Smooth muscle cell (in vitro differentiated cells): ENCODE results near the gene EXT2. TPM values are rescaled to one million over a fixed set of nuclear protein-coding genes. Genes with fewer than 3 reads are reported as not detected.

Experiments used
- DNase-seq: peaks from one replicate; lab custom pipeline; 2025; ENCODE audit not compliant: unreplicated experiment; lab: John Stamatoyannopoulos, UW
- H2AFZ ChIP-seq: fragments of 200-600 bp; sonication (generic); 2 replicates; pipeline ENCODE4 v1.6.0; 2016; ENCODE audit warnings: antibody characterized with exemption, low read depth, mild to moderate bottlenecking
- H3F3A ChIP-seq: fragments of 200-600 bp; sonication (generic); 2 replicates; pipeline ENCODE4 v1.6.0; 2017; ENCODE audit warnings: antibody characterized with exemption, low read depth
- H3K27ac ChIP-seq: fragments of 200-600 bp; sonication (generic); 2 replicates; pipeline ENCODE4 v1.5.1; 2016; ENCODE audit warnings: low read depth, mild to moderate bottlenecking
- H3K27me3 ChIP-seq: fragments of 200-600 bp; sonication (generic); 2 replicates; pipeline ENCODE4 v1.6.1; 2016; ENCODE audit warnings: low read depth, mild to moderate bottlenecking
- H3K36me3 ChIP-seq: fragments of 200-600 bp; sonication (generic); 2 replicates; pipeline ENCODE4 v1.5.1; 2016; ENCODE audit warnings: low read depth
- H3K4me1 ChIP-seq: fragments of 200-600 bp; sonication (generic); 2 replicates; pipeline ENCODE4 v1.5.1; 2016; ENCODE audit warnings: low read depth
- H3K4me2 ChIP-seq: fragments of 200-600 bp; sonication (generic); 2 replicates; pipeline ENCODE4 v1.6.0; 2016; ENCODE audit warnings: mild to moderate bottlenecking
- H3K4me3 ChIP-seq: fragments of 200-600 bp; sonication (generic); 2 replicates; pipeline ENCODE4 v1.5.1; 2016; ENCODE audit warnings: mild to moderate bottlenecking
- H3K79me2 ChIP-seq: fragments of 200-600 bp; sonication (generic); 2 replicates; pipeline ENCODE4 v1.6.0; 2016; ENCODE audit warnings: low read depth, mild to moderate bottlenecking
- H3K9ac ChIP-seq: fragments of 200-600 bp; sonication (generic); 2 replicates; pipeline ENCODE4 v1.6.0; 2016; ENCODE audit warnings: low read depth
- H3K9me3 ChIP-seq: fragments of 200-600 bp; sonication (generic); replicated peaks from 2 replicates; pipeline ENCODE4 v1.5.1; 2016; ENCODE audit warnings: low read depth
- H4K20me1 ChIP-seq: fragments of 200-600 bp; sonication (generic); 2 replicates; pipeline ENCODE4 v1.6.0; 2016; ENCODE audit warnings: low read depth
- CTCF ChIP-seq: fragments of 200-600 bp; sonication (generic); IDR thresholded peaks from 2 replicates; pipeline ENCODE4 v1.5.1; 2017; ENCODE audit warnings: borderline replicate concordance, mild to moderate bottlenecking, antibody characterized with exemption; ENCODE audit not compliant: insufficient read depth, poor library complexity, severe bottlenecking
- WGBS: methylation state at CpG from one replicate; pipeline ENCODE4 v1.1.7; 2016; ENCODE audit warnings: low lambda C conversion rate; 5-methylcytosine and 5-hydroxymethylcytosine counted together
- polyA plus RNA-seq: library from polyadenylated mRNA; unstranded; fragments of >200 nt; fragmentation: Nextera tagmentation; extraction: Ambion mirVana; gene quantifications from 2 replicates; pipeline ENCODE4 v1.2.1, GENCODE V29; 2016
- total RNA-seq: library from RNA; depleted of rRNA; stranded (reverse); fragments of >200 nt; gene quantifications from 2 replicates; pipeline ENCODE4 v1.2.3, GENCODE V29; 2014

EXT2 gene
- total and polyA plus RNA-seq, 2 experiments from 2014 or later: 87.6 to 144 TPM

DNA sequence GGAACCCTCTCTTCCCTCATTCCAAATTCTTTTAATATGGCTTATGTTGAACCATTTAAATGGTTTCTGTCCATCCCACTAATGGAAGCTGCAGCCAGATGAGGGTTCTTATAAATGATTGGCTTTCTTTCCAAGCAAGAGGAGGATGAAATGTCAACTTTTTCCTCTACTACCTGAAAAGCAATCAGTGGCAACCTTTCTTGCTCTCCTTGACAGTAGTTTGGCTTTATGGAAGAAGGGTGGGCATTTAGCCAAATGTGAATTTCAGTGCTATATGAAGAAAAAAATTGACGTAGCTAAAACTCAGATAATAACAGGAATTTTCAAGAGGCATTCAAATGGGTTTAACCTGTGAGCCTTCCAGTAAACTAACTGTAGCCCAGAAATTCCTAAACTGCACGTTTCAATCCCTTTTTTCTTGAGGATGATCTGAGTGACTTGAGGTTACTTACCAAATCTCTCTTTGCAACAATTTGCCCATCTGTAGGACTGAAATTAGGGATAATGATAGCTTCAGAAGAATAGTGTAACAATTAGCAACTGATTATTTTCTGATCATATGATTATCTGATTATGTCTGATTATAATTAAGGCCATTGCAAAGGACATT lies 90.9 kb downstream of the EXT2 start:
- Histone ChIP-seq H4K20me1 (peaks cover 20% of the 10 kb centered on the region), H3K4me3 (no peak overlapping the region), H3K4me1 (peaks cover 7% of the 10 kb centered on the region), H3K27me3 (no peaks in the 10 kb centered on the region), H3K9ac (no peak overlapping the region), H3F3A (no peaks in the 10 kb centered on the region), H3K27ac (no peak overlapping the region), H3K4me2 (no peak overlapping the region), H2AFZ (no peak overlapping the region), H3K36me3 (peaks cover 12% of the 10 kb centered on the region), H3K9me3 (peaks cover 21% of the 10 kb centered on the region), H3K79me2 (no peaks in the 10 kb centered on the region)
- no peak for DNase-seq
- WGBS: 89% methylated on average over 2 of the region's 2 CpGs
- TF ChIP-seq CTCF: no peak

GRCh38 chr11:44188643-44189042 lies 93.2 kb downstream of the EXT2 start:
- no peak overlapping the region for H3K4me3 ChIP-seq
- WGBS: 96% methylated on average over 3 of the region's 3 CpGs
- peaks cover 11% of the 10 kb centered on the region for H3K4me1 ChIP-seq
- DNase-seq: no peak
- no peak overlapping the region for H3K27ac ChIP-seq
- H3K27me3 ChIP-seq: no peaks in the 10 kb centered on the region
- no peak overlapping the region for H3K4me2 ChIP-seq
- peaks cover 21% of the 10 kb centered on the region for H3K9me3 ChIP-seq
- no peaks in the 10 kb centered on the region for H3F3A ChIP-seq
- peaks cover 15% of the 10 kb centered on the region for H4K20me1 ChIP-seq
- H2AFZ ChIP-seq: no peak overlapping the region
- peaks cover 19% of the 10 kb centered on the region for H3K36me3 ChIP-seq
- no peaks in the 10 kb centered on the region for H3K79me2 ChIP-seq
- no peak overlapping the region for H3K9ac ChIP-seq
- TF ChIP-seq CTCF: no peak

DNA sequence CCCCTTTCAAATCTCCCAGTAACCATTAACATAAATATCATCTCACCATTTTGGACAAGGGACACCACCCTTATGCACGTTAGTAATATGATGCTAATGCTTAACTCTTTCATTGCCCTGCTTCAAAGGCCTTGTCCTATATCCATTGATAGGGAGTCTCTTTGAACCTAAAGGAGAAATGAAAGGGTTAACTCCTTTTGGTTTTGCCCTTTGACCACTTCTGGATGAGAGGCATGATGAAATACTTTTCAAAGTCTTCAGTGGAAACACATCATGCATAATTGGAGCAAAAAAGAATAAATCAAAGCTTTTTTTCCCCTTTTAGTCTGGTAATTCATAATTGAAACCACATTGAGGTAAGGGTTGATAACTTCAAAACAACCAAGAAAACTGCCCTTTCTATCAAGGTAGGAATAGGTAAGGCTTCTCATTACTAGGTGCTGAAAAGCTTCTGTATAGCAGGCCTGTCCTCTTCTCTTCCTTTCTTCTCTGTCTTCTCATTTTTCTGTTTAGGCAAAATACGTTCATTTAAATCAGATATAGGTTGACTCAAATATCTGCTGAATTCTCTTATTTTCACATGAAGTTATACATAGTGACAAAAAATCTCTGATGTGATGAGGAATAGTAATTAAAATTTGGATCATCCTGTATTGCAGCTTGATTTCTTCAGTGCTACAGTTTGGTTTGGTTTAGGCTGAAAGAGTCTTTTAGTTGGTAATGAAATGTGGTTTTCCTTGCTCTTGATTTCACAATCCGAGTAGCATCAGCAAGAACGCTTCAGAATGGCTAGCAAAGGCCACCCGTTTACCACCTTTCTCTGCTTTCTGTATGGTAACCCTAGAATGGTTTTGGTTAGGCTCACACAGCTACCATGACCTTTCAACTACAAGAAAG lies 94.8 kb downstream of the EXT2 start:
- H3K4me3 ChIP-seq: no peak overlapping the region
- WGBS: 90% methylated on average over 5 of the region's 5 CpGs
- peaks cover 6% of the 10 kb centered on the region for H4K20me1 ChIP-seq
- H2AFZ ChIP-seq: no peak overlapping the region
- peaks cover 21% of the 10 kb centered on the region for H3K9me3 ChIP-seq
- H3K4me1 ChIP-seq: peaks cover 11% of the 10 kb centered on the region
- H3K27me3 ChIP-seq: no peaks in the 10 kb centered on the region
- H3K79me2 ChIP-seq: no peaks in the 10 kb centered on the region
- no peak overlapping the region for H3K4me2 ChIP-seq
- no peak for TF ChIP-seq CTCF
- H3K27ac ChIP-seq: no peak overlapping the region
- H3K9ac ChIP-seq: no peak overlapping the region
- DNase-seq: no peak
- no peaks in the 10 kb centered on the region for H3F3A ChIP-seq
- peaks cover 20% of the 10 kb centered on the region for H3K36me3 ChIP-seq
